GM19351 (cell line): ENCODE data around the gene SLC45A3.
"Not testable (repeated sequence)": the region's sequence is repeated elsewhere in the genome, so short reads cannot be mapped to it uniquely, and the experiment has no call there.

ENCODE experiments used
- ATAC-seq: cut with Tn5 transposase; IDR thresholded peaks from one replicate; pipeline ENCODE4 v1.9.1; 2021; ENCODE audit warnings: mild to moderate bottlenecking, moderate library complexity; ENCODE audit not compliant: unreplicated experiment

Gene SLC45A3, protein sequence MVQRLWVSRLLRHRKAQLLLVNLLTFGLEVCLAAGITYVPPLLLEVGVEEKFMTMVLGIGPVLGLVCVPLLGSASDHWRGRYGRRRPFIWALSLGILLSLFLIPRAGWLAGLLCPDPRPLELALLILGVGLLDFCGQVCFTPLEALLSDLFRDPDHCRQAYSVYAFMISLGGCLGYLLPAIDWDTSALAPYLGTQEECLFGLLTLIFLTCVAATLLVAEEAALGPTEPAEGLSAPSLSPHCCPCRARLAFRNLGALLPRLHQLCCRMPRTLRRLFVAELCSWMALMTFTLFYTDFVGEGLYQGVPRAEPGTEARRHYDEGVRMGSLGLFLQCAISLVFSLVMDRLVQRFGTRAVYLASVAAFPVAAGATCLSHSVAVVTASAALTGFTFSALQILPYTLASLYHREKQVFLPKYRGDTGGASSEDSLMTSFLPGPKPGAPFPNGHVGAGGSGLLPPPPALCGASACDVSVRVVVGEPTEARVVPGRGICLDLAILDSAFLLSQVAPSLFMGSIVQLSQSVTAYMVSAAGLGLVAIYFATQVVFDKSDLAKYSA

GRCh38 chr1:205680073-205680851, at the start of gene SLC45A3:
TSS of gene SLC45A3 (minus strand) at chr1:205680509. CDS start at chr1:205664656, 15,853 bp downstream.
- no peak for ATAC-seq

DNA sequence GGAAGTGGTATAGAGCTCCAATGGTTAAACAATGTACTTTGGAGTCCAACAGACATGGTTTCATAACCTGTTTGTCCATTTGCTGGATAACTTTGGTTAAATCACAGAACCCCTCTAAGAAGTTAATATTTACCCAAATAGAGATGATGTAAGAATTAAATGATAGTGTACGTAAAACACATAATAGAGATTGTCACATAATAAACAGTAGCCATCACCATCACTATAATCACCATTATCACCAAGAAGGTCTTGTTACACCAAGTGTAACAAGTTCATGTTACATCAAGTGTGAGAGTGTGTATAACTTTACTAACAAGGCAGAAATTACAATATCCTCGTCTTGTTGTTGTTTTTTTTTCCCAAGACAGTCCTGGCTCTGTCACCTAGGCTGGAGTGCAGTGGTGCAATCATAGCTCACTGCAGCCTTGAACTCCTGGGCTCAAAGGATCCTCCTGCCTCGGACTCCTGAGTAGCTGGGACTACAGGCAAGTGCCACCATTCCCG, 46.4 kb upstream of the SLC45A3 start:
- ATAC-seq, result no peak

GRCh38 chr1:205725514-205725913, 45.2 kb upstream of the SLC45A3 start:
- ATAC-seq, result no peak

GRCh38 chr1:205720740-205721139, 40.4 kb upstream of the SLC45A3 start:
- ATAC-seq, result not testable (repeated sequence)

GRCh38 chr1:205719762-205720161, 39.5 kb upstream of the SLC45A3 start:
- ATAC-seq, result no peak

GRCh38 chr1:205719015-205719414, 38.7 kb upstream of the SLC45A3 start:
- no peak for ATAC-seq

DNA sequence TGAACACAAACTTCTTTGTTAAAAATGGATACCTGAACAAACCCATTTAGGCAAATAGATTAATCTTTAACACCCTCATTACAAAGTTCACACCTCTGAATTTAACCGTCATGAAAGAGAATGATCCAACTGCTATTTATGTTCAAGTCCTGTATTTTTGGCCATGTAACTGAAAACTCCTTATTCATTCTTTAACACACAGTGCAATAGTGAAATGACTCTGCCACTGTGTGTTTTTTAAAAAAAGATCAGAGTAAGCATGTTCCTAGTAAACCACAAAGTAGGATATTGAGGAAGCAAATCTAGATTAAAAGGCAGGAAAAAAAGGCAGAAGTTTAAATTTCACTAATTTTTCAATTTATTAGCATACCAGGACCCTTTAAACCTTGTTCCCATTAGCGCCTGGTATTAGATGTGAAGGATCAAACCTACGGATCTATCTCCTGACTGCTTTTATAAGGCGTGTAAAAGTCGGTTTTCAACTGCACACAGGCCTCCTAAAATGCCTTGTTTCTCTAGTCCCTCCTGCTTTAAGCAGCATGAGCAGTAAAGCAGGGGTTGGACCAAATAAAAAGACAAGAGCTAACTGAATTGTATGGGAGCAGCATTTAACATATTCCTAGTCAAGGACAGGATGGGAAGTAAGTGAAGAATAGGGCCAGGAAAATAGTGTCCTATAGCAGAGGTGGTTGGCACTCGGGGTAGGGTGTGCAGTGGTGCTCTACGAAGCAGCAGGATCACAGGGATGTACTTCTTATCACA, 36.2 kb upstream of the SLC45A3 start:
- no peak for ATAC-seq

GRCh38 chr1:205715628-205716027, 35.3 kb upstream of the SLC45A3 start:
- ATAC-seq, result no peak

GRCh38 chr1:205714906-205715246, 34.6 kb upstream of the SLC45A3 start:
- ATAC-seq, result no peak

- no peak for ATAC-seq
Observed at GRCh38 chr1:205714190-205714905, 34.0 kb upstream of the SLC45A3 start.

- ATAC-seq, result peak; percentile 63
Observed at GRCh38 chr1:205711105-205712048, 31.1 kb upstream of the SLC45A3 start.

DNA sequence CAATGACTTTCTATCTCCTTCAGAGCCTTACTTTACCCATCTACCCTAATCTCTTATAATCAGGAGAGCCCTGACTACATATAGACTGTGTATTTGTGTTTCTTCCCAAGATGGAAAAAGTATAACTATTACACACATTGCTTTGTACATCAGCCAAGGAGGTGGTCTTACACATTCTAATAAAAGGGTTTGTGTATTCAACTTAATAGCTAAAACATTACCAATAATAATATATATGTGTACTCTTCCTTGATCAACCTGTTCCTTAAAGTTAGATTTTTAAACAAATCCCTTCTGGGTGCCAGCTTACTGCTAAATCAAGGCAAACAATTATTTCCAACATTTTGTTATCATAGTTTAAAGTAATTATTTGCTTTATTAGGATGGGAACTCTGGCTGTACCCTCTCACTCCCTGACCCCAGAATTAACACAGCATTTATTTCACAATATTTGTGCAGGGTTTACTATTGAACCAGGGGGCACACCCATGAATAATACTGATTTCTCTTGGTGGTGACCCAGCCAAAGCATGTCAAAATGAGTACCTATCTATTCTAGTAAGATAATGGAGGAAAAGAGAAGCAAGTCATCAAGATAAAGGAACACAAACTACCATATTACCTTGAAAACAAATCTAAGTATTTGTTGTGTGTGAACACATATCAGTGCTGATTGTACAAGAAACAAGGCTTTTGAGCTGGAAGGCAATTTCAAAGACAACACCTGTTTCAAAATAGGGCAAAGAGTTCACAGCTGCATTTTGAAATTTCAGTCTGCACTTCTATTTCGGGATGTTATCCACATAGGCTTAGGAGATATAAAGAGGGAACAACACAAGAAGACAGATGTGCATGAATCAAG, 30.1 kb upstream of the SLC45A3 start:
- ATAC-seq, result no peak

GRCh38 chr1:205709640-205710039, 29.3 kb upstream of the SLC45A3 start:
- no peak for ATAC-seq

DNA sequence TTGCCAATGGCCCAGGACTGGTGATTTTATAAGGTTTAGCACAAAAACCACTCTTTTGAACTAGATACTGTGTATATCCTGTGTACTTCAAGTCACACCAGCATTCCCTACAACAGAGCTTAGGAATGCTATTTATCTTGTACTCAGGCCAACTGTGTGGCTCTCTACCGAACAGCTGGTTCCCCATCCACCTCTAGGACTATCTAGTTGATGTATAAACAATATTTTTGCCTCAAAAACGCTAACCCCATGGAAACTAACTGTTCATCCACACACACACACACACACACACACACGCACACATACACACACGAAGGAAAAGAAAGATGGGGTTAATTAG, 28.7 kb upstream of the SLC45A3 start:
- no peak for ATAC-seq

- no peak for ATAC-seq
Observed at GRCh38 chr1:205706601-205707502, 26.5 kb upstream of the SLC45A3 start.

GRCh38 chr1:205704903-205705302, 24.6 kb upstream of the SLC45A3 start:
- ATAC-seq, result no peak

- no peak for ATAC-seq
Observed at GRCh38 chr1:205703072-205703471, 22.8 kb upstream of the SLC45A3 start.
